Esophagus squamous epithelium (tissue), 5 donors: Measurements from ENCODE around the gene TAOK3. TPM values are rescaled to one million over a fixed set of nuclear protein-coding genes. Genes with fewer than 3 reads are reported as not detected.

ENCODE experiments used
- DNase-seq: peaks from one replicate; lab custom pipeline; 2025; lab: John Stamatoyannopoulos, UW
- H3K27ac ChIP-seq, 4 donors: fragments of 200-600 bp; sonication (generic); one replicate each; pipeline ENCODE4 v1.5.1; 2016 to 2019; ENCODE audit warnings: mild to moderate bottlenecking in 1 of 4
- H3K27me3 ChIP-seq, 4 donors: fragments of 200-600 bp; sonication (generic); 1 replicate in 3 of 4; 2 replicates in 1 of 4; pipeline versions ENCODE4 v1.5.1 to v1.6.0; 2017 to 2021; ENCODE audit warnings: antibody characterized with exemption in 1 of 4
- H3K36me3 ChIP-seq, 3 donors: fragments of 200-600 bp; sonication (generic); one replicate each; pipeline ENCODE4 v1.5.1; 2016 to 2019
- H3K4me1 ChIP-seq, 3 donors: fragments of 200-600 bp; sonication (generic); one replicate each; pipeline ENCODE4 v1.5.1; 2017 to 2019
- H3K4me3 ChIP-seq, 4 donors: fragments of 200-600 bp; sonication (generic); 1 replicate in 3 of 4; 2 replicates in 1 of 4; pipeline ENCODE4 v1.5.1; 2016 to 2019; ENCODE audit warnings: mild to moderate bottlenecking in 2 of 4, moderate library complexity in 1 of 4
- H3K9me3 ChIP-seq, 3 donors: fragments of 200-600 bp; sonication (generic); one replicate each; pipeline ENCODE4 v1.5.1; 2016 to 2019
- CTCF ChIP-seq, 6 experiments: fragments of 450-650 bp in 4 of 6; fragments of 200-600 bp in 2 of 6; sonication (generic) in 2 of 6; IDR thresholded peaks; one replicate each; pipeline ENCODE4 v1.5.1; 2016 to 2019; ENCODE audit warnings: antibody characterized with exemption in 6 of 6, mild to moderate bottlenecking in 4 of 6, moderate library complexity in 4 of 6
- POLR2A ChIP-seq, 4 donors: fragments of 450-650 bp; IDR thresholded peaks; one replicate each; pipeline ENCODE4 v1.6.1; 2017; ENCODE audit warnings: antibody characterized with exemption in 4 of 4, mild to moderate bottlenecking in 4 of 4, moderate library complexity in 3 of 4
- WGBS, 2 donors: methylation state at CpG; one replicate each; pipeline ENCODE4 v1.1.5; 2018; 5-methylcytosine and 5-hydroxymethylcytosine counted together
- intact Hi-C: fragments of 100-400 bp; cut with DNase I; formaldehyde crosslinking; loops from one replicate; pipeline ENCODE4 v1.15.0; 2022
- total RNA-seq, 4 donors: library from RNA; depleted of rRNA; stranded (reverse); fragments of >200 nt; gene quantifications; one replicate each; pipeline ENCODE4 v1.1.0, GENCODE V29; 2016
- donor health status: DM: yes; HTN: yes; CAD: no.

The TAOK3 gene
- total RNA-seq, 4 donors from 2014 or later = 13.7 to 27.7 (median 21.1) TPM

- H3K4me1 ChIP-seq = peaks cover 0 to 41% (median 9%) of the 10 kb centered on the region in 3 donors
- intact Hi-C loops = loop anchor here (5.0 kb wide), 1 partner anchor 194 kb away; the partner anchor contains the start of gene SUDS3
- no peaks in the 10 kb centered on the region for H3K9me3 ChIP-seq
- DNase-seq = no peak
- TF ChIP-seq CTCF (IDR thresholded peaks at IDR 0.05) (no peak), POLR2A (IDR thresholded peaks at IDR 0.05) (no peak)
- no peaks in the 10 kb centered on the region for H3K27me3 ChIP-seq
- H3K27ac ChIP-seq = no peak overlapping the region
- H3K36me3 ChIP-seq = peaks cover 0 to 29% (median 6%) of the 10 kb centered on the region in 3 donors
- no peak overlapping the region for H3K4me3 ChIP-seq
Measured at GRCh38 chr12:118183711-118184110, 189.0 kb downstream of the TAOK3 start.

- no peak overlapping the region for H3K4me3 ChIP-seq
- H3K9me3 ChIP-seq = no peaks in the 10 kb centered on the region
- peaks cover 0 to 34% (median 6%) of the 10 kb centered on the region in 3 donors for H3K36me3 ChIP-seq
- TF ChIP-seq POLR2A (IDR thresholded peaks at IDR 0.05) (no peak), CTCF (IDR thresholded peaks at IDR 0.05) (no peak)
- peaks cover 0 to 36% (median 8%) of the 10 kb centered on the region in 3 donors for H3K4me1 ChIP-seq
- H3K27me3 ChIP-seq = no peaks in the 10 kb centered on the region
- DNase-seq = no peak
- intact Hi-C loops = loop anchor here (5.0 kb wide), 1 partner anchor 194 kb away; the partner anchor contains the start of gene SUDS3
- no peak overlapping the region for H3K27ac ChIP-seq
Measured at GRCh38 chr12:118183155-118183554, 189.6 kb downstream of the TAOK3 start.

- Histone ChIP-seq H3K27ac (no peak overlapping the region), H3K9me3 (no peaks in the 10 kb centered on the region), H3K27me3 (no peaks in the 10 kb centered on the region), H3K4me1 (no peaks in the 10 kb centered on the region), H3K36me3 (peaks cover 4 to 100% (median 10%) of the 10 kb centered on the region in 3 donors), H3K4me3 (no peak overlapping the region)
- DNase-seq = no peak
- TF ChIP-seq POLR2A (IDR thresholded peaks at IDR 0.05) = no peak
- no peak for TF ChIP-seq CTCF (IDR thresholded peaks at IDR 0.05)
- WGBS, 2 donors = 78 to 85% methylated on average over 4 of the region's 4 CpGs
- intact Hi-C loops = no loop called here
Measured at GRCh38 chr12:118175823-118176447, 196.8 kb downstream of the TAOK3 start.

- DNase-seq = no peak
- no peaks in the 10 kb centered on the region for H3K9me3 ChIP-seq
- H3K4me3 ChIP-seq = no peak overlapping the region
- H3K27ac ChIP-seq = no peak overlapping the region
- no peaks in the 10 kb centered on the region for H3K4me1 ChIP-seq
- peaks cover 4 to 87% (median 6%) of the 10 kb centered on the region in 3 donors for H3K36me3 ChIP-seq
- intact Hi-C loops = no loop called here
- 63 to 72% methylated on average over 2 of the region's 2 CpGs for WGBS, 2 donors
- no peaks in the 10 kb centered on the region for H3K27me3 ChIP-seq
- TF ChIP-seq POLR2A (IDR thresholded peaks at IDR 0.05) (no peak), CTCF (IDR thresholded peaks at IDR 0.05) (no peak)
Measured at GRCh38 chr12:118166946-118167345, 205.8 kb downstream of the TAOK3 start.

GRCh38 chr12:118164798-118165486 is 207.8 kb downstream of the TAOK3 start:
- no peak overlapping the region for H3K4me3 ChIP-seq
- no peaks in the 10 kb centered on the region for H3K9me3 ChIP-seq
- no peaks in the 10 kb centered on the region for H3K4me1 ChIP-seq
- DNase-seq = no peak
- no peaks in the 10 kb centered on the region for H3K27me3 ChIP-seq
- intact Hi-C loops = no loop called here
- 50 to 61% methylated on average over 5 to 6 of the region's 6 CpGs for WGBS, 2 donors
- TF ChIP-seq POLR2A (IDR thresholded peaks at IDR 0.05) (no peak), CTCF (IDR thresholded peaks at IDR 0.05) (peak in 2 of 6 experiments; percentile 31 to 43)
- peaks cover 0 to 87% (median 7%) of the 10 kb centered on the region in 3 donors for H3K36me3 ChIP-seq
- no peak overlapping the region for H3K27ac ChIP-seq
